Hepatic stellate cell (primary cell): Measurements from ENCODE around the gene EFCAB10.
A peak's percentile ranks its signal among the peaks of the same experiment; 100 is the strongest.
"Not testable (repeated sequence)": the region's sequence is repeated elsewhere in the genome, so short reads cannot be mapped to it uniquely, and the experiment has no call there.

Source experiments
- DNase-seq: peaks from one replicate; pipeline ENCODE4 v3.0.0; 2011; ENCODE audit warnings: low spot score

The EFCAB10 gene

GRCh38 chr7:105530546-105530945, 50.7 kb downstream of the EFCAB10 start:
- no peak for DNase-seq

GRCh38 chr7:105530126-105530525, 51.2 kb downstream of the EFCAB10 start:
- DNase-seq: no peak

- DNase-seq: not testable (repeated sequence)
These were observed 53.6 kb downstream of the EFCAB10 start for GRCh38 chr7:105527737-105528136.

- DNase-seq: no peak
These were observed 56.5 kb downstream of the EFCAB10 start for GRCh38 chr7:105524840-105525239.

- DNase-seq: not testable (repeated sequence)
These were observed 56.9 kb downstream of the EFCAB10 start for GRCh38 chr7:105524423-105524822.

GRCh38 chr7:105521717-105522463, 59.4 kb downstream of the EFCAB10 start, which contains the start of gene PUS7:
TSS of gene PUS7 (minus strand) at chr7:105522271. CDS start at chr7:105508512, 13,759 bp downstream.
- peak; percentile 87 for DNase-seq

GRCh38 chr7:105521027-105521716, 60.1 kb downstream of the EFCAB10 start:
- DNase-seq: peak; percentile 66

GRCh38 chr7:105520620-105521019, 60.7 kb downstream of the EFCAB10 start:
- DNase-seq: not testable (repeated sequence)

- DNase-seq: no peak
These were observed 61.9 kb downstream of the EFCAB10 start for GRCh38 chr7:105519353-105519752.

- not testable (repeated sequence) for DNase-seq
These were observed 65.7 kb downstream of the EFCAB10 start for GRCh38 chr7:105515610-105516009.
